GM10266 (cell line): ENCODE measurements around the gene CLDN14.

Experiments used
- DNase-seq: peaks from one replicate; pipeline ENCODE4 v3.0.0; 2012; ENCODE audit errors: extremely low spot score
- TF ChIP-seq, protein P1 (sequence below): IDR thresholded peaks from 2 replicates; pipeline ENCODE4 v1.5.1; 2012; ENCODE audit warnings: mild to moderate bottlenecking, low read depth; ENCODE audit not compliant: control insufficient read depth, insufficient read depth; ENCODE audit errors: missing control alignments

The CLDN14 gene

DNA sequence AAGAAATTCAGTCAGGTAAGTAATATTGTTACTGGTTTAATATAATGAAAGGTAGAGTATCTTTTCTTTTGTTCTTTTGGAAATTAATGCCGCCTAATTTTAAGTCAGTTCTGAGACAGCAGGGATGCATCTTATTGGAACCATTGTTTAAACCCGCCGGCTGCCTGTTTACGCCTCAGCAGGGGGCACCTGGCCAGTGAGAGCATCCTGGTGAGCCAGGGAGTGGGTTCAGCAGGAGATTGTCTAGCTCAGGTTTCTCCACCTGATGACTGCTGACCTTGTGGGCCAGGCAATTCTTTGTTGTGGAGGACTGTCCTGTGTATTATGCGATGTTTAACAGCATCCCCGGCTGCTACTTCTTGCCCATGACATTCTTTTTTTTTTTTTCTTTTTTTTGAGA, 64.5 kb downstream of the CLDN14 start:
- DNase-seq, result no peak
- TF ChIP-seq, protein P1, sequence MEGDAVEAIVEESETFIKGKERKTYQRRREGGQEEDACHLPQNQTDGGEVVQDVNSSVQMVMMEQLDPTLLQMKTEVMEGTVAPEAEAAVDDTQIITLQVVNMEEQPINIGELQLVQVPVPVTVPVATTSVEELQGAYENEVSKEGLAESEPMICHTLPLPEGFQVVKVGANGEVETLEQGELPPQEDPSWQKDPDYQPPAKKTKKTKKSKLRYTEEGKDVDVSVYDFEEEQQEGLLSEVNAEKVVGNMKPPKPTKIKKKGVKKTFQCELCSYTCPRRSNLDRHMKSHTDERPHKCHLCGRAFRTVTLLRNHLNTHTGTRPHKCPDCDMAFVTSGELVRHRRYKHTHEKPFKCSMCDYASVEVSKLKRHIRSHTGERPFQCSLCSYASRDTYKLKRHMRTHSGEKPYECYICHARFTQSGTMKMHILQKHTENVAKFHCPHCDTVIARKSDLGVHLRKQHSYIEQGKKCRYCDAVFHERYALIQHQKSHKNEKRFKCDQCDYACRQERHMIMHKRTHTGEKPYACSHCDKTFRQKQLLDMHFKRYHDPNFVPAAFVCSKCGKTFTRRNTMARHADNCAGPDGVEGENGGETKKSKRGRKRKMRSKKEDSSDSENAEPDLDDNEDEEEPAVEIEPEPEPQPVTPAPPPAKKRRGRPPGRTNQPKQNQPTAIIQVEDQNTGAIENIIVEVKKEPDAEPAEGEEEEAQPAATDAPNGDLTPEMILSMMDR, result no peak

DNA sequence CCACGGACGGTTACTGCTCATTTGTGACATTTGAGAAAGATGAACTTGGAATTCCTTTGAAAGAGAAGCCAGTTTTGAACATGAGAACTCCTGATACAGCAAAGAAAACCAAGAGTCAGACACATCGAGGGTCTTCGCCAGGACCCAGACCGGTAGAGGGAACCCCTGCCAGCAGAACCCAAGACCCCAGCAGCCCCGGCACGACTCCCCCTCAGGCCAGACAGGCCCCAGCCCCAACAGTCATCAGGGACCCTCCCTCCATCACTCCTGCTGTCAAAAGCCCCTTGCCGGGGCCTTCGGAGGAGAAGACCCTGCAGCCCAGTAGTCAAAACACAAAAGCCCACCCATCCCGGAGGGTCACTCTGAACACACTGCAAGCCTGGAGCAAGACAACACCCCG, 67.0 kb downstream of the CLDN14 start:
- DNase-seq, result no peak
- TF ChIP-seq, protein P1, result no peak

DNA sequence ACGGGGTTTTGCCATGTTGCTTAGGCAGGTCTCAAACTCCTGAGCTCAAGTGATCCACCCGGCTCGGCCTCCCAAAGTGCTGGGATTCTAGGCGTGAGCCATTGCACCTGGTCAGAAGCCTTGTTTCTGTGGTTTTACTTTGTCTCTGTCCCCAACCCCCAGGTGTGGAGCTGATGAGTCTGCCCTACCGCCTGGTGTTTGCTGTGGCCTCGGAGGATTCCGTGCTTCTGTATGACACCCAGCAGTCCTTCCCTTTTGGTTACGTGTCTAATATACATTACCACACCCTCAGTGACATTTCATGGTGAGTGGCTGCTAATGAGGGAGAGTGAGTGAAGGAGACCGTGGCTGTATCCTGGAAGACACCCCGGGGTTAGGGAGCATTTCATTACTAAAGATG, 68.6 kb downstream of the CLDN14 start:
- no peak for DNase-seq
- TF ChIP-seq, protein P1, result no peak
